Heart right ventricle (tissue), 16 donors: ENCODE results near the gene COL12A1. TPM values are rescaled to one million over a fixed set of nuclear protein-coding genes. Genes with fewer than 3 reads are reported as not detected.

ENCODE experiments used
- ATAC-seq, 8 donors: fragments of 200-7000 bp; cut with Tn5 transposase; one replicate each; pipeline ENCODE4 v1.9.1; 2020; ENCODE audit warnings: mild to moderate bottlenecking in 8 of 8, moderate library complexity in 8 of 8, moderate number of reproducible peaks in 1 of 8
- DNase-seq, 2 donors: peaks; one replicate each; pipeline ENCODE4 v3.0.0-alpha.2; 2020
- H3K27ac ChIP-seq, 10 donors: fragments of 200-600 bp; sonication (generic) in 2 of 10; one replicate each; pipeline versions ENCODE4 v1.5.0 to v1.8.0; 2020 to 2022; ENCODE audit warnings: mild to moderate bottlenecking in 3 of 10
- H3K27me3 ChIP-seq, 7 donors: fragments of 200-600 bp; one replicate each; pipeline ENCODE4 v1.8.0; 2021 to 2022; ENCODE audit warnings: mild to moderate bottlenecking in 2 of 7
- H3K36me3 ChIP-seq, 9 donors: fragments of 200-600 bp; sonication (generic) in 1 of 9; one replicate each; pipeline versions ENCODE4 v1.5.0 to v1.8.0; 2020 to 2022; ENCODE audit warnings: mild to moderate bottlenecking in 2 of 9
- H3K4me1 ChIP-seq, 9 donors: fragments of 200-600 bp; sonication (generic) in 1 of 9; one replicate each; pipeline versions ENCODE4 v1.5.0 to v1.8.0; 2020 to 2022; ENCODE audit warnings: mild to moderate bottlenecking in 4 of 9
- H3K4me3 ChIP-seq, 10 donors: fragments of 200-600 bp; sonication (generic) in 2 of 10; one replicate each; pipeline versions ENCODE4 v1.5.0 to v1.8.0; 2020 to 2022; ENCODE audit warnings: mild to moderate bottlenecking in 7 of 10, moderate library complexity in 2 of 10
- H3K9me3 ChIP-seq, 11 donors: fragments of 200-600 bp in 10 of 11; sonication (generic) in 2 of 11; one replicate each; pipeline versions ENCODE4 v1.5.0 to v1.8.0; 2013 to 2022; ENCODE audit warnings: mild to moderate bottlenecking in 2 of 11, control low read depth in 1 of 11, moderate library complexity in 1 of 11
- WGBS, 2 donors: extraction: QIAGEN DNeasy Blood & Tissue Kit; methylation state at CpG; one replicate each; pipeline ENCODE4 v1.1.7; 2013; ENCODE audit warnings: inconsistent platforms in 1 of 2; 5-methylcytosine and 5-hydroxymethylcytosine counted together
- intact Hi-C, 10 donors: fragments of 100-400 bp; cut with DNase I; formaldehyde crosslinking; loops; one replicate each; pipeline versions ENCODE4 v1.11.1 to v1.14.2; 2022
- polyA plus RNA-seq, 2 donors: library from polyadenylated mRNA; stranded (reverse); fragments of 200-250 nt; gene quantifications; one replicate each; pipeline ENCODE4 v1.2.3, GENCODE V29; 2013
- total RNA-seq, 10 donors: library from RNA; stranded (reverse); fragmentation: NEBNext Ultra II Directional in 3 of 10; extraction: Animal tissue kit (Norgen Biotek cat#: 25700) in 3 of 10; gene quantifications; one replicate each; pipeline versions ENCODE4 v1.2.1 to v1.2.4, GENCODE V29; 2021 to 2023
- TF ChIP-seq, protein P1 (sequence below), 9 donors: fragments of 200-600 bp; sonication (generic) in 2 of 9; IDR thresholded peaks; one replicate each; pipeline versions ENCODE4 v1.5.0 to v1.8.0; 2021 to 2022; ENCODE audit warnings: antibody characterized with exemption in 9 of 9, mild to moderate bottlenecking in 5 of 9, moderate library complexity in 1 of 9
- donor health status: Arrhythmogenic right ventricular cardiomyopathy.
- donor health status: ischemic (EF 13 %, LVEDD 7.1; RV severe dilation, severe dysfunction).
- donor health status: healthy with polysubstance abuse.
- donor health status: DM: no; HTN: yes; CAD: no.
- donor health status: DM: no; HTN: no; CAD: no.
- donor health status: ischemic (EF 25% LVEDD 6.9; RV normal size, moderate dysfunction).
- donor health status: ischemic (EF 25% LVEDD 5.7; RV mildly dilated, moderate dysfunction).
- donor health status: healthy.
- donor health status: DM: yes; HTN: yes; CAD: no.
- donor health status: Ischemic cardiomyopathy.
- donor health status: ischemic (EF 35%, LVEDD 5.7; RV mildly dilated, moderate dysfunction).
- donor health status: nonischemic (EF 11% LVEDD 7.7; RV severe dilation, severe dysfunction).
- donor health status: DM: yes; HTN: yes; CAD: no.
- donor health status: PGD.
- donor health status: ischemic (EF 29% LVEDD 5.4; RV normal size, mild dysfunction).
- donor health status: nonischemic (EF 23%, LVEDD 6.1; RV moderate dilation, normal function).

COL12A1 gene
- total and polyA plus RNA-seq, 12 donors = 5.7 to 27.0 (median 16.1) TPM

DNA sequence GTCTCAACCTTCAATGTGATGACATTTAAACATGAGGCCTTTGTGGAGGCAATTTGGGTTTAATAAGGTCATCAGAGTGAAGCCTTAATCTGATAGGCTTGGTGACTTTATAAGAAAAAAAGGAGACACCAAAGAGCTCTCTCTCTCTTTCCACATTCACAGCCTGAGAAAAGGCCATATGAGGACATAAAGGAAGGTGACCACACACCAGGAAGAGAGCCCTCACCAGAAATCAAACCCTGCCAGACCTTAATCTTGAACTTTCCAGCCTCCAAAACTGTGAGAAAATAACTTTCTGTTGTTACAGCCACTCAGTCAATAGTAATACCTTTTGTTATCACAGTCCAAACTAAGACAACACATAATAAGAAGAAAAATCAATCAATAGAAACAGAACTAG, 47.7 kb downstream of the COL12A1 start:
- DNase-seq (no peak), ATAC-seq (no peak)
- TF ChIP-seq, protein P1, sequence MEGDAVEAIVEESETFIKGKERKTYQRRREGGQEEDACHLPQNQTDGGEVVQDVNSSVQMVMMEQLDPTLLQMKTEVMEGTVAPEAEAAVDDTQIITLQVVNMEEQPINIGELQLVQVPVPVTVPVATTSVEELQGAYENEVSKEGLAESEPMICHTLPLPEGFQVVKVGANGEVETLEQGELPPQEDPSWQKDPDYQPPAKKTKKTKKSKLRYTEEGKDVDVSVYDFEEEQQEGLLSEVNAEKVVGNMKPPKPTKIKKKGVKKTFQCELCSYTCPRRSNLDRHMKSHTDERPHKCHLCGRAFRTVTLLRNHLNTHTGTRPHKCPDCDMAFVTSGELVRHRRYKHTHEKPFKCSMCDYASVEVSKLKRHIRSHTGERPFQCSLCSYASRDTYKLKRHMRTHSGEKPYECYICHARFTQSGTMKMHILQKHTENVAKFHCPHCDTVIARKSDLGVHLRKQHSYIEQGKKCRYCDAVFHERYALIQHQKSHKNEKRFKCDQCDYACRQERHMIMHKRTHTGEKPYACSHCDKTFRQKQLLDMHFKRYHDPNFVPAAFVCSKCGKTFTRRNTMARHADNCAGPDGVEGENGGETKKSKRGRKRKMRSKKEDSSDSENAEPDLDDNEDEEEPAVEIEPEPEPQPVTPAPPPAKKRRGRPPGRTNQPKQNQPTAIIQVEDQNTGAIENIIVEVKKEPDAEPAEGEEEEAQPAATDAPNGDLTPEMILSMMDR (IDR thresholded peaks at IDR 0.05) = no peak
- H3K4me1 ChIP-seq = peaks cover 0 to 7% (median 0%) of the 10 kb centered on the region in 9 donors
- intact Hi-C loops = no loop called here
- no peak overlapping the region for H3K27ac ChIP-seq
- no peaks in the 10 kb centered on the region for H3K36me3 ChIP-seq
- H3K4me3 ChIP-seq = no peak overlapping the region
- no peaks in the 10 kb centered on the region for H3K27me3 ChIP-seq
- peaks cover 0 to 6% (median 0%) of the 10 kb centered on the region in 11 donors for H3K9me3 ChIP-seq

DNA sequence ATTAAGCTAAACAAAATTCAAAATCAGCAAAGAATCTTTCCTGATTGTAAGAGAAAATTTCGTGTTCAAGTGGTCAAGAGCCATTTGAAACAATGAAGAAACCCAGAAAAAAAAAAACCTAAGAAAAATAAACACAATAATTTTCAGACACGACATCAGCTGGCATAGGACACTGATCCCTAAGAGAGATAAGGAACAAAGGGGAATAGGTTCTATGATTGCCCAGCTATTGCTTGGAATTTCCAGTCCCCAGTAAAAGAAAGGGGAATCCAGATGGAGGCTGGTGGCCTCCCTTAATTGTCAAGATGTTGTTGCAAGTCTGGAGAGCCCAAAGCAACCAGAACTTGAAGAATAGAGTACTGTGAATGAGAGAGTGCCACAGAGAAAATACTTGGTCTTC, 48.5 kb downstream of the COL12A1 start:
- intact Hi-C loops = no loop called here
- Histone ChIP-seq H3K4me3 (no peak overlapping the region), H3K27ac (no peak overlapping the region), H3K27me3 (no peaks in the 10 kb centered on the region), H3K9me3 (peaks cover 0 to 3% (median 0%) of the 10 kb centered on the region in 11 donors), H3K36me3 (no peaks in the 10 kb centered on the region), H3K4me1 (peaks cover 0 to 7% (median 0%) of the 10 kb centered on the region in 9 donors)
- TF ChIP-seq, protein P1 (IDR thresholded peaks at IDR 0.05) = no peak
- WGBS, 2 donors = 42 to 61% methylated on average over 2 of the region's 2 CpGs
- DNase-seq (no peak), ATAC-seq (no peak)

DNA sequence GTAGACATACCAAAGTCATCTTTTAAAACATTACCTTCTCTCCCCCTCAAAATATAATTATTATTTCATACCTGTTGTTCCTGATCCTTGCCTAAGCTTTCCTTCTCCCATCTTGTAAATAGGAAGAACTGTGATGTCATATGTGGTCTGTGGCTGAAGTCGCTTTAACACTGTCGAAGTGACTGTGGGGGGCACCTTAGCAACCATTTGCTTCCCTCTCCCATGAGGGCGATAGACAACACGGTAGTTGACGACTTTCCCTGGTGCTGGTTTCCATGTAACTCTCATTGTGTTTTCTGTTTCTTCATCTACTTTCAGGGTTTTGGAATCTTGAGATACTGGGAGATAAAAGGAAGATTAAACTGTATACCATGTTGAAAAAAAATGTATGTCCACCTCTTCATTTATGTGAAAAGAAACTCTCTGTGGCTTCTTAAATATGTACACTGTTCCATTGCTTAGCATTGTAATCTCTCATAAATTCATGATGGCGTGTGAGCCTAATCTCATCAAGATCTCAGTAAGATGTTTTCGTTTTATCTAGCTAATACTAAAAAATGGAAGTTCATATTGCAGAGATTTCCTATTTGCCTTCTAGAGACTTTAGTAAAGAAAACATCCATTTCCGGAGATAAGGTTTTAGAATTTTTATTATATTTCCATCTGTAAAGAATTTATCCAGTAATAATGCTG, 49.5 kb downstream of the COL12A1 start:
- DNase-seq (no peak), ATAC-seq (no peak)
- H3K27me3 ChIP-seq = no peaks in the 10 kb centered on the region
- intact Hi-C loops = no loop called here
- peaks cover 0 to 7% (median 0%) of the 10 kb centered on the region in 9 donors for H3K4me1 ChIP-seq
- H3K9me3 ChIP-seq = peaks cover 0 to 3% (median 0%) of the 10 kb centered on the region in 11 donors
- no peak overlapping the region for H3K27ac ChIP-seq
- H3K4me3 ChIP-seq = no peak overlapping the region
- TF ChIP-seq, protein P1 (IDR thresholded peaks at IDR 0.05) = no peak
- no peaks in the 10 kb centered on the region for H3K36me3 ChIP-seq
- WGBS, 2 donors = 75 to 83% methylated on average over 8 of the region's 8 CpGs

DNA sequence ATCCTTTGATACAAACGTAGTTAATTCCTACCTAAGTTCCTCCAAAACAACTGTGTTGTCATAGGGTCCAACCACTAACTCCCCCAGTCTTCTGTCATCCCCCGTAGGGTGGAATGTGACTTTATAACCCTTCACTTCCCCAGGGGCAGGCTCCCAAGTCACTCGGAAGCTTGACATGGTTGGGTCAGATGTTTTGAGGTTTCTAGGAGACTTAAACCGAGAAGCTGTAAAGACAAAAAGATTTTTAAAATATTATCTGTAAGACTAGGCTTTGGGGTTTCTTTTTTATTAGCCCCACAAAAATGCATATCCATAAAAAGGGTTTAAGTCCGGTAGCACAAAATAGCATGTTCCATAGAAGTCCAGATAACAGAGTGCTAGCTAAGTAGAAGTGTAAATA, 50.2 kb downstream of the COL12A1 start:
- Histone ChIP-seq H3K4me1 (peaks cover 0 to 7% (median 0%) of the 10 kb centered on the region in 9 donors), H3K4me3 (no peak overlapping the region), H3K36me3 (peaks cover 0 to 3% (median 0%) of the 10 kb centered on the region in 9 donors), H3K27ac (no peak overlapping the region), H3K9me3 (peaks cover 0 to 3% (median 0%) of the 10 kb centered on the region in 11 donors), H3K27me3 (no peaks in the 10 kb centered on the region)
- TF ChIP-seq, protein P1 (IDR thresholded peaks at IDR 0.05) = no peak
- ATAC-seq = peak in 1 of 8 donors; percentile 57
- 55 to 57% methylated on average over 5 of the region's 5 CpGs for WGBS, 2 donors
- intact Hi-C loops = no loop called here
- DNase-seq = no peak
